HT1080 (cell line): Measurements from ENCODE around the gene ABCB1. TPM values are rescaled to one million over a fixed set of nuclear protein-coding genes. Genes with fewer than 3 reads are reported as not detected.
"Not testable (repeated sequence)": the region's sequence is repeated elsewhere in the genome, so short reads cannot be mapped to it uniquely, and the experiment has no call there.

Experiments used
- DNase-seq: peaks from one replicate; pipeline ENCODE4 v3.0.0-alpha.2; 2015; ENCODE audit warnings: low read depth
- total RNA-seq: library from RNA; depleted of rRNA; stranded (reverse); fragments of >200 nt; shearing (Covaris generic); gene quantifications from 2 replicates; pipeline ENCODE4 v1.2.3, GENCODE V29; 2014; rRNA removed

ABCB1 gene
- total RNA-seq, 1 experiment from 2014 or later, result 0.32 TPM

DNA sequence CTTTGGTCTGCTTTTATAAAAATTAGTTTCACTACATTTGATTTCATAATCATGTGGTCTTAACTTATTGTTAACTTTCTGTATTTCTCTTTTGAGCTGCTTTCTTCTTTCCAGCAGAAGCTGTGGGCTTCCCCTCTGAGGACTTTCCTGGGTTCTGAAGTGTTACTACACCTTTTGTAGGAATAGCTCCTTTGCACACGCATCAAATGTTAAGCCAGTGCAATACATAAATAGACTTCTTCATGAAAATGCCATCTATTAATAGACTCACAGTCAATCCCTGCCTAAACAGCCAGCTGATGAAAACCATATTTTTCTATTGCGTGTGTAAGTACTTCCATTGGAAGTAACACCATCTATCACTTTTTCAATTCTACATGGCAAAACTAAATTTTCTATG lies 126.7 kb downstream of the ABCB1 start:
- no peak for DNase-seq

DNA sequence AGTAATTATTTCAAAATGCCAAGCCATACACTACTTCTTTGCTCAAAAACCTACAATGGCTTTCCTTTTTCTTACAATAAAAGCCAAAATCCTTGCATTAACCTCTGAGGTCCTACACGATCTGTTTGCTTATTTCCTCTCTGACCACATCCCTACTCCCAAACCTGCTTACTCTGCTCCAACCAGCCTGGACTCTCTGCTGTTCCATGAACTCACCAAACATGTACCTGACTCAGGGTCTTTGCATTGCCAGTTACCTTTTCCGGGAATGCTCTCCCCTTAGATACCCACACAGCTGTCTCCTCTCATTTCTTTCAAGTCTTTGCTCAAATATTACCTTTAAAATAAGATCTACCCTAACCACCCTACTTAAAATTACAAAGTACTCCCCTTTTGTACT lies 127.5 kb downstream of the ABCB1 start:
- no peak for DNase-seq

DNA sequence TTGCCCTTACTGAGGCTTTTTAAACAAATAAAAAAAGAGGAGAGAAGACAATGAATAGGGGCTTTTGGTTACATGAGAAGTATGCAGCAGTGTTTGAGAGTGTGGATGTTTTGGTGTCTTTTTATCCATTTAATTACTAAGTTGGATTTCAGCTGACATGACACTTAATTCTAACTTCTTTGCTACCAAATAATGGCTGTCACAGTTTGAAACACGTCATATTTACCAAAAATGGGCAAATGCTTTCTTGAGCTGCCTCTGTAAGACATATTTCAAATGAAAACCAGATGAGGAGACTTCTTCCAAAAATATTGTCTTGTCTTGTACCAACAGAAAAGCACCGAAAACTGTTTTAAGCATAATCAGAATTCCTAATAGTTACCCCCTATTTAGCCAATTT lies 129.2 kb downstream of the ABCB1 start:
- DNase-seq, result no peak

DNA sequence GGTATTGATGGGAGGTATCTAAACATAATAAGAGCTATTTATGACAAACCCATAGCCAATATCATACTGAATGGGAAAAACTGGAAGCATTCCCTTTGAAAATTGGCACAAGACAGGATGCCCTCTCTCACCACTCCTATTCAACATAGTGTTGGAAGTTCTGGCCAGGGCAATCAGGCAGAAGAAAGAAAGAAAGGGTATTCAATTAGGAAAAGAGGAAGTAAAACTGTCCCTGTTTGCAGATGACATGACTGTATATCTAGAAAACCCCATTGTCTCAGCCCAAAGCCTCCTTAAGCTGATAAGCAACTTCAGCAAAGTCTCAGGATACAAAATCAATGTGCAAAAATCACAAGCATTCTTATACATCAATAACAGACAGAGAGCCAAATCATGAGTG lies 131.5 kb downstream of the ABCB1 start:
- not testable (repeated sequence) for DNase-seq

DNA sequence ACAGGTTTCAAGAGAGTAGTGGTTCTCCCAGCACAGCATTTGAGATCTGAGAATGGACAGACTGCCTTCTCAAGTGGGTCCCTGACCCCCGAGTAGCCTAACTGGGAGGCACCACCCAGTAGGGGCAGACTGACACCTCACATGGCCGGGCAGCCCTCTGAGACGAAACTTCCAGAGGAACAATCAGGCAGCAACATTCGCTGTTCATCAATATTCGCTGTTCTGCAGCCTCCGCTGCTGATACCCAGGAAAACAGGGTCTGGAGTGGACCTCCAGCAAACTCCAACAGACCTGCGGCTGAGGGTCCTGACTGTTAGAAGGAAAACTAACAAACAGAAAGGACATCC lies 135.2 kb downstream of the ABCB1 start:
- not testable (repeated sequence) for DNase-seq

DNA sequence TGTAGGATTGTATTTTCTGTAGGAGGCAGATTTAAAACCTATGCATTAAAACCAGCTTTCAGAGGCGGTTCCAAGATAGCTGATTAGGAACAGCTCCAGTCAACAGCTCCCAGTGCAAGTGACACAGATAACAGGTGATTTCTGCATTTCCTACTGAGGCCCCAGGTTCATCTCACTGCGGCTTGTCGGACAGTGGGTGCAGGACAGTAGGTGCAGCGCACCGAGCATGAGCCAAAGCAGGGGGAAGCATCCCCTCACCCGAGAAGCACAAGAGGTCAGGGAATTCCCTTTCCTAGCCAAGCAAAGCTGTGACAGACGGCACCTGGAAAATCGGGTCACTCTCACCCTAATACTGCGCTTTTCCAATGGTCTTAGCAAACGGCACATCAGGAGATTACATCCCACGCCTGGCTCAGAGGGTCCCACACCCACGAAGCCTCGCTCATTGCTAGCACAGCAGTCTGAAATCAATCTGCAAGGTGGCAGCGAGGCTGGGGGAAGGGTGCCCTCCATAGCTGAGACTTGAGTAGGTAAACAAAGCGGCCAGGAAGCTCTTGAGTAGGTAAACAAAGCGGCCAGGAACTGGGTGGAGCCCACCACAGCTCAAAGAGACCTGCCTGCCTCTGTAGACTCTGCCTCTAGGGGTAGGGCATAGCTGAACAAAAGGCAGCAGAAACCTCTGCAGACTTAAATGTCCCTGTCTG lies 135.7 kb downstream of the ABCB1 start:
- DNase-seq, result not testable (repeated sequence)

DNA sequence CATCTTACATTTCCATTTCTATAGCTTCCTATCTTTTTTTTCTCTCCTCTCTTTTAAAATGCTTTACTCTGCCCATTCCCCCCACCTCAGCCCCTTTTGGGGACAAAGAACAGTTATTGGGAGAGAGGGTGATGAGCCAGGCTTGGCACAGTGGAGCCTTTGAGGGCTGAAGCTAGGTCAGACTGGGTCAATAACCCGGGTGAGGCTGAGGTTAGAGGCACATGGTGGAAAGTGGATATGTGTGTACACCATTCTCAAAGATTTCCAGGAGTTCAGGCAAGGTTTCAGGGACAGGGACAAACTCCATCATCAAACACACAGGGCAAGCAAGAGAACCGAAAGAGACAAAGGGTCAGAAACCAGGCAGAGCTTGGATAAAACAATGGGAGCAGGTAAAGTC lies 136.7 kb downstream of the ABCB1 start:
- DNase-seq, result no peak

DNA sequence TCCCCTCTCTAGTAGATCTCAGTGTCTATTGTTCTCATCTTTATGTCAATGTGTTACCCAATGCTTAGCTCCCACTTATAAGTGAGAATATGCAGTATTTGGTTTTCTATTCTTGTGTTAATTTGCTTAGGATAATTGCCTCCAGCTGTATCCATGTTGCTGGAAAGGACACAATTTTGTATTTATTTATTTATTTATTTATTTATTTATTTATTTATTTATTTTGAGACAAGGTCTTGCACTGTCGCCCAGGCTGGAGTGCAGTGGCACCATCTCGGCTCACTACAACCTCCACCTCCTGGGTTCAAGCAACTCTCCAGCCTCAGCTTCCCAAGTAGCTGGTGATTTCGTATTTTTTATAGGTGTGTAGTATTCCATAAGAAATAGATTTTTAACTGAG lies 140.2 kb downstream of the ABCB1 start:
- not testable (repeated sequence) for DNase-seq

DNA sequence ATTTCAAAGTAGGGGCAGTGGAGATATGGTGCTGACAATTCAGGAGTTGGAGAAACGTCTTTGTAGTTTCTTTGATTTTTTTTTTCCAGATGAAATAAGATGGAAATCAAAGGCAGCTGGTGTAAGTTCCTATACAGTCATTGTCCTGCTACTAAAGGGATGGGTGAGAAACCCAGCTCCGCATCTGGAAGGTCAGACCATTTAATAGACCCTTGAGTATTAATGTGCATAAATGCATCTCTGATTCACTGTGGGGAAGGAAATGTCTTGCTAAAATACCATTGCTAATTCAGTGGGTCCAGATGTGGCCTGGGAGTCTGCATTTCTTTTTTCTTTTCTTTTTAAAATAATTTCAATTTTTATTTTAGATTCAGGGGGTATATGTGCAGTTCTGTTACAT lies 140.7 kb downstream of the ABCB1 start:
- DNase-seq, result no peak

DNA sequence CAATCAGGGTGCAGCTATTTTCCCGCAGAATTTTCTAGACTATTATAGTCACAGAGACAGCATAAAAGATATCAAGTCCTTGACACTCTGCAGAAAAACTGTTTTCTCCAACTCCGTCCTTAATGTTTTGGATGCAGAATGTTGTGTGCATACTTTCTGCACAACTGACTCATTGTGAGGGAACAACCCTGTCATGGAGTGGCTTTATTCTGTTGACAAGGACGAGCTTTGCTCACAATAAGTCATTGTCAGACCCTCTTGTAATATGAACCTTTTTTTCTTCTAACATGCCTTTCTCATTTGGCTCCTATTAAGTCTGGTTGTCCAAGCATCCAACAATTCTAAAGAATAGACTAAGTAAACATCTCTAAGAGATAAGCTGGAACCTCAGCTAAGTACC lies 142.5 kb downstream of the ABCB1 start:
- no peak for DNase-seq

DNA sequence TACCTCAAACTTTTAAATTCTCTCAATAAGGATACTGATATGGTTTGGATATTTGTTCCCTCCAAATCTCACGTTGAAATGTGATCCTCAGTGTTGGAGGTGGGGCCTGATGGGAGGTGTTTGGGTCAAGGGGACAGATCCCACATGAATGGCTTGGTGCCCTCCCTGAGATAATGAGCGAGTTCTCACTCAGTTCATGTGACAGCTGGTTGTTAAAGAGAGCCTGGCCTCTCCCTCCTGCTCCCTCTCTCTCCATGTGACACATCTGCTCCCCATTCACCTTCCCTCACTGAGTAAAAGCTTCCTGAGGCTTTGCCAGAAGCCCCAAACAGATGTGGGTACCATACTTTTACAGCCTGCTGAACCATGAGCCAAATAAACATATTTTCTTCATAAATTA lies 144.4 kb downstream of the ABCB1 start:
- no peak for DNase-seq

Other genes with a start within 250 kb of the ABCB1 start
- 0.42 and 1.1 TPM in 2 replicates for gene ABCB4, start 125.2 kb downstream of the ABCB1 start, total RNA-seq
- 0.18 and 0.23 TPM in 2 replicates for gene RUNDC3B, start 27.5 kb upstream of the ABCB1 start, total RNA-seq